GM19351 (cell line): ENCODE data around the gene KCTD6.

Experiments
- ATAC-seq: cut with Tn5 transposase; IDR thresholded peaks from one replicate; pipeline ENCODE4 v1.9.1; 2021; ENCODE audit warnings: mild to moderate bottlenecking, moderate library complexity; ENCODE audit not compliant: unreplicated experiment

Gene KCTD6

DNA sequence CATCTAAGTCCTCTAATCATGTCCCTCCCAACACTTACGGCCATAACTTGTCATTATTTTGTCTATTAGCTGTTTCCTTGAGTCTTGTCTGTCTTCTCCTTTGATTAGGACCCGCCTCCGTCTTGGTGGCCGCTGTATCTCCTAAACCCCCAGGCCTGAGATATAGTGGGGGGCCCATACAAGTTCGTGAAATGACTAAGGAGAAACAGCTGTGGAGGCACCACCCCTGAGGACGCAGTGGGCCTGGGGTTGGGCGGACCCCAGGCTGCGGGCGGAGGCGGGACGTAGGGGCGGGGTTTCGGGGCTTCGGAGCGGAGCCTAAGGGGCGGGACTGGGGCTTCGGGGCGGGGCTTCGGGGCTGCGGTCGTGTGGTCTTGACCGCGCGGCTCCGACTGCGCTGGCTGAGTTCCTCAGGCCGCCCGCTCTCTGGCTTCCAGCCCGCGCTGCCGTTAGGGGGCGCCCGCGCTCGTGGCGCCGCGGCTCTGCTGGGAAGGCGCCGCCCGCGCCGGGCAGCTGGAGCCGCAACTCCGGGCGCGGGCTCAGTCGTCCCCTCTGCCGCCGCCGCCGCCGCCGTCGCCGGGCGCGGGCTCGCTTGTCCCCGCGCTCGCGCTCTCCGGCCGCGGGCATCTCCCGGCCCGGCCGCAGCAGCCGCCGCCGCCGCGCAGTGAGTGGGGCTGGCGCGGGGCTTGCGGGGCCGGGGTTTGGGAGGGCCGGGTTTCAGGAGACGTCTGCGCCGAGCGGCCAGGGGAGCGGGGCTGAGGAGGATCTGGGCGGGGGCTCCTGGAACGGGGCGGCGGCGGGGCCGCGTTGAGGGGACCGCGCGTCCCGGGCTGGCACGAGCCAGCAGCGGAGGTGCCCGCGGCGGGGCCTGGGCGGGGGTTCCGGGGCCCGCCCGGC lies at the start of gene KCTD6:
Gene KCTD6 (plus strand): TSS at position 591 of the 897 bp plus-strand sequence. CDS start 6,660 bp downstream, outside the sequence.
- peak; percentile 81 for ATAC-seq

DNA sequence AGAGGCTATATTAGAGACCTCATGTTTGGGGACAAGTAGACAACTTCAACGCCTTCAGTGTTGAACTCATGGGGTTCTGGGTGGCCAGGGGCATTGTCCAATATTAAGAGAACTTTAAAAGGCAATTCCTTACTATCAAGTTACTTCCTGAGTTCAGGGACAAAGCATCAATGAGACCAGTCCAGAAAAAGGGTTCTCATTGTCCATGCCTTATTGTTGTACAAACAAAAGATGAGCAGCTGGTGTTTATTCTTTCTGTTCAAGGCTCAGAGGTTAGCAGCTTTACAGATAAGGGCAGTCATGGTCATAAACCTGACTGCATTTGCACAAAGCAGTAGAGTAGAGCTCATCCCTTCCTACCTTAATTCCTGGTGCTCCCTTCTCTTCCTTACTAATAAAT lies 39.7 kb upstream of the KCTD6 start:
- ATAC-seq, result no peak

DNA sequence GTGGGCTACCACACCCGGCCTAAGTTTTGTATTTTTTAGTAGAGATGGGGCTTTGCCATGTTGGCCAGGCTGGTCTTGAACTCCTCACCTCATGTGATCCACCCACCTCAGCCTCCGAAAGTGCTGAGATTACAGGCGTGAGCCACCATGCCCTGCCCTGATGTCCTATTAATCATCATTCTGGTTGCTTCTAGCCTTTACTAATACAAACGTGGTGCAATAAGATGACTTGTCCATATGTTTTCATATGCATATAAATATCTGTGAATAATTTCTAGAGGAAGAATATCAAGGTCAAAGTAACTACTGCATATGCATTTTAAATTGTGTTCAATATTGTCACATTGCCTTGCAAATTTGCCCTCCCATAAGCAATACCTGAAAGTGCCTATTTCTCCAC lies 32.7 kb upstream of the KCTD6 start:
- ATAC-seq, result no peak

DNA sequence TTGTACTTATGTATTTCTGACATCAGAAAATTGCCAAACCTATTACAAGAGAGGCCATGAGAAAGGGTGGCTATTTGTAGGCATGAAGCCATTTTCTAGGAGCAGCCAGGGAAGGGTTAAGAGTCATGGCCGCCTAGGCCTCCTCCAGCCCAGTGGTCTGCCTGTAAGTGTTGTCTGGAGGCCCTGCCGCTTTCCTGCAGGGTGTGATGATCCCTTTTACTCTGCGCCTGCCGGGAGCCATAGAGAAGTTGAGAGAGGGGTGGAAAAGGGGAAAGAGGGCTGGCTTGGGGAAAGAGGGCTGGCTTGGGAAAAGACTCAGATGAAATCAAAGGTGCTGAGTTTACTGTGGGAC lies 29.1 kb upstream of the KCTD6 start:
- no peak for ATAC-seq

GRCh38 chr3:58463181-58463941 lies 28.5 kb upstream of the KCTD6 start:
- ATAC-seq, result peak; percentile 79

DNA sequence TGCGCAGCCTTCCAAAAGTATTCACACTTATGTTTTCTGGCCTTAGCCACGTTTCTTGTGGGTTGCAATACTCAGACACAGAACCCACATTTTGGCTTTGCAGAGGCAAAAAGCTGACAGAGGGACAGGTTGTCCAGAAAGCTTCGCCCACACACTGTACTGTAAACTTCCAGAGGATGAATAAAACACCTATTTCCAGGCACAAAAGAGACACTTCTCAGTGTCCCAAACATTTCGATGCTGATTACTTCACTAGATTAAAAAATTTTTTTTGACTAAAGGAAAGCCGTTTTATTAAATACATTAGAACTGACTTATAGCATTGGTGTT lies 28.0 kb upstream of the KCTD6 start:
- ATAC-seq, result no peak

GRCh38 chr3:58464866-58465265 lies 27.0 kb upstream of the KCTD6 start:
- ATAC-seq, result no peak

- no peak for ATAC-seq
These were observed 24.9 kb upstream of the KCTD6 start for GRCh38 chr3:58466899-58467563.

DNA sequence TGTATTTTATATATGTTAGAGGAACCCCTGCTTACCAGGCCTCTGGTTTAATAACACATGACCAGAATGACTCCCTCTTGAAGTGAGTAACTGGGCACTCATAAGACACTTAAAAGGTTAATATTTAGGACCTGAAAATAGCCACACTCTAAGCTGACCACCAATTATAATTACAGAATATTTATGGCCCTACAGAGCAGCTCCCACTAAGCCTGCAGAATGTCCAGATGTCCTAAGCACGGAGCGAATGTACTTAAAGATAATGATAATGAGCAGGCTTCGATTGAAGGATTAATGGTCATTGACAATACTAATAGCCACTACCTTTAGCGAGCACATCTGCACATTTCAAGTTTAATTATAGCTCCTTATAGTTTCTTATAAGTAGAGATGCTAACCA lies 22.8 kb upstream of the KCTD6 start:
- no peak for ATAC-seq

DNA sequence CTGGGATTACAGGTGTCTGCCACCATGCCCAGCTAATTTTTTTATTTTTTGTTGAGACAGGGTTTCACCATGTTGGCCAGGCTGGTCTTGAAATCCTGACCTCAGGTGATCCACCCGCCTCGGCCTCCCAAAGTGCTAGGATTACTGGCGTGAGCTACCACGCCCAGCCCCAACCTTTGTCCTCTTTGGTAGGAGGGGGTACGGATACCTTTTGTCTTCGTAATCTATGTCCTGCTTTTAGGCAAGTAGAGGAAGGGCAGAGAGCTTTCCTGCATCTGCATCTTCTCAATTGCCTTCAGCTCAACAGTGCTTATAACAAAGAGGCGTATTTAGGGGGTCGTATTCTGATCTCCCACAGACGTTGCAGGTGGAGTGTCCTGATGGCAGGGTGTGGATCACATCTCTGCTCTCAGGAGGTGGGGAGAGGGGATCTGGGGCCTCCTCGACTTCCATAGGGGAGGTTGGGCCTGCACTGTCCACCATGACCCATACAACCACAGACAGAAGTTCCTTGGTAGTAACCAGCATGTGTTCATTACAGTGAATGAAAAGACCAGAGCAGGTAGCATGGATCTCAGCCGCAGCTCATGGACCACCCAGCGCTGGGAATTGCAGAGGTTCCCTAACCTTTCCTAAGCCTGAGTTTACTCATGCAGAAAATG lies 21.4 kb upstream of the KCTD6 start:
- no peak for ATAC-seq

DNA sequence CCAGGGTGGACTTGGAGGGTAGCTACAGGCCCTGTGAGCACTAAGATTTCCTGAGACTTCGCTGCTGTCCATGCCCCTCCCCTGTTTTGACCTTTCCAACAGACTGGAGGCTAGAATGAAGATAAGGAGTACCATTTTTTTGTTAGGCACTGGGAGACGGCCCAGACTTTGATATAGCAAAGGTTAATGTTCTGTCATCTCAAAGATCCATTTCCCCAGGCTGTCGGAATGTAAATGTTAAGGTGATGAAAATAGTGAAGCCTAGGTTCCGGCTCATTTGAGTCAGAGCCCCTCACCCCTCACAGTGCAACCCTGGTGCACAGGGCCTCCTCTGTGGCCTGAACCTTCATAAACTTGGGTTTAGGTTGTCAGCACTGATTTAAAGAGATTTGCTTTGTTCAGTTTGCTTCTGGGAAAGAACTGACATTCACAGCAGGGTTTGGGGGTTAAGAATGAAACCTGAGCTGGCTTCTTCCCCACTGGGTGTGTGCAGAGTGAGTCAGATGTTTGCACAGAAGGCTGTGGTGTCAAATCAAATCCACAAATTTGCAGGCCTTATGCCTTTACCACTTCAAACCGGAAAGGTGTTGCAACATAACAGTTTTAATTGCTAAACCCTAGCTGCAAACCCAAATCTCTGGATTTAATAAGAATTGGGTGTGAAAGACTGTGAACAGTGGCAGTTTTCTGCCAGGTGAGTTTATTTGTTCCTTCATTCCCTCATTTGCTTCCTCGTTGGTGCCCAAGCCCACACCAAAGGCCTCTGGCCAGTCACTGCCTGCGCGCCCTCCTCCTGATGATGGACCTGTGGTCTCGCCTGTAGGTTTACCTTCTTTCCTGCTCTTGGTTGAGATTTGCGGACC lies 20.6 kb upstream of the KCTD6 start:
- no peak for ATAC-seq

- ATAC-seq, result no peak
These were observed 18.6 kb upstream of the KCTD6 start for GRCh38 chr3:58473275-58473674.

DNA sequence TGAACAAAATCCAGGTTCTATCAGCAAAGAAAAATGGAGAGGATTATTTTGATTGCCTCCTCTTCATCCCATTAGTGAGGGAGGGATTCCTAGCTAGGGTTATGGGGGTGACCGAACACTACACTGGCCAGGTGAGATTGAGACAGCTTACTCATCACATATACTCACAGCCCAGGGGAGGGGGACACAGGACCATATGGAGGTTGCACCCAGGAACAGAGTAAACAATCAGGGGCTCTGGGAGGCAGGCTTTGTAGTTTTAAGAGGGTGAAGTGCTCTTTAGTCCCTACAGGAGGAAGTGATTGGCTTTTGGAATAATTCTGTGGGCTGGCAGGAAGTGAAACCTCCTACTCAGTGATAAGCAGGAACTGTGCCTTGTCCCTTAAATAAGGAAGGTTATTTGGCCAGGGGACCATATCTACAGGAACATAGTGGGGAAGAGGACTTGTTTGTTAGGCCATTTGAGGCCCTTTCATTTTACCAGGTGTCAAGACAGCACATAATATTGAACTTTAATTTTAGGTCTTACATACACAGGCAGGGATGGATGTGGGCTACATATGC lies 17.5 kb upstream of the KCTD6 start:
- ATAC-seq, result no peak

GRCh38 chr3:58474967-58475578 lies 16.8 kb upstream of the KCTD6 start:
- ATAC-seq, result no peak

DNA sequence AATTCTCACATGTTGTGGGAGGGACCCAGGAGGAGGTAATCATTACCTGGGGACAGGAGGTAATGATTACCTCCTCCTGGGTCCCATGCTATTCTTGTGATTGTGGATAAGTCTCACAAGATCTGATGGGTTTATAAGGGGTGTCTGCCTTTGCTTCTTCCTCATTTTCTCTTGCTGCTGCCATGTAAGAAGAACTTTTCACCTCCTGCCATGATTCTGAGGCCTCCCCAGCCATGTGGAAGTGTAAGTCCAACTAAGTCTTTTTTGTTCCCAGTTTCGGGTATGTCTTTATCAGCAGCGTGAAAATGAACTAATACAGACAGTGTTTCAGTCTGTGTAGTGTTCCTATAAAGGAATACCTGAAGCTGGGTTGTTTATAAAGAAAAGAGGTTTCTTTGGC lies 13.1 kb upstream of the KCTD6 start:
- no peak for ATAC-seq

- no peak for ATAC-seq
These were observed 11.6 kb upstream of the KCTD6 start for GRCh38 chr3:58480309-58480708.

DNA sequence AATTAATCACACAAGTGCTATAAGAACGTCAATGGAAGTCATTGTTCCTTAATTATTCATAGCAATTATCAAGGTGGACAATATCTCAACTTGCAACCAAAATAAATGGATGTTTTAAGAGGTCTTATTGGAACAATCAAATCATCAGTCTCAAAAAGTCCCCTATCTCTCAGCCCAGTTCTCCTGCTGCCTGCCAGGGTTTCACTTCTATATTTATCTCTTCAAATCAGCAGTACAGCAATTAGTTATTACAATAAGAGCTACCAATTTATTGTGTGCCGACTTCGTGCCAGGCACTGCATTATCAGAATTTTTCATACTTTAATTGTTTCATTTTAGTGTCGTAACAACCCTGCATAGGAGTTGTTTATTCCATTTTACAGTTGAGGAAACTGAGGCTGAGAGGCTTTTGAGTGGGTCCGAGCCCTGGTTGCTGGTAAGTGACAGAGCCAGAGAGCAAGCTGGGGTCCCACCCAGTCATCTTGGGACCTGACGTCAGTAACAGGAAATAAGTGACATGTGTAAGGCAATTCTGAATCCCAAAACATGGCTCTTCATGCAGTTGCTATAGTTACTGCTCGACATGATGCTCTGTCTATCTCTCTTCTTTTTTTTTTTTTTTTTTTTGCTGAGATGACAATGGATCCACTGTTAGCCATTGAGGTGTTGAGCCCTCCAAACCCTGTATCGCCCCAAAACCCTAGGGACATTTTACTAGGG lies 8.8 kb upstream of the KCTD6 start:
- ATAC-seq, result no peak

- ATAC-seq, result no peak
These were observed 7.7 kb upstream of the KCTD6 start for GRCh38 chr3:58484045-58484721.
